NCI-H524 treated with DMSO at 0.1 percent for 48 hours (cell line): ENCODE measurements around the gene BRPF1.

Experiments used
- DNase-seq: peaks from one replicate; lab custom pipeline; 2025; lab: John Stamatoyannopoulos, UW

Gene BRPF1

DNA sequence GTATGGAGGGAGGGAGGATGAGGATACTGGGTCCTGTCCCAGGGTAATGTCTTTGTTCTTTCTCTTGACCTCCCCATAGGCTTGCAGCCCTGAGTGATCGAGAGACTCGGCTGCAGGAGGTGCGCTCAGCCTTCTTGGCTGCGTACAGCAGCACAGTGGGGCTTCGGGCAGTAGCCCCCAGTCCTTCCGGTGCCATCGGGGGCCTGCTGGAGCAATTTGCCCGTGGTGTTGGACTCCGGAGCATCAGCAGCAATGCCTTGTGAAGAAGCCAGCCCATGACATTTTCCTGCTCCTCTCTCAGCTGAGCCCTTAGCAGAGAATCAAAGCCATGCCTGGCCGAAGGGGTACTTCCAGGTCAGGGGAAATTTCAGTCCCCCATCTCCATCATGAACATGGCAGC lies 29.8 kb upstream of the BRPF1 start:
- DNase-seq = no peak

DNA sequence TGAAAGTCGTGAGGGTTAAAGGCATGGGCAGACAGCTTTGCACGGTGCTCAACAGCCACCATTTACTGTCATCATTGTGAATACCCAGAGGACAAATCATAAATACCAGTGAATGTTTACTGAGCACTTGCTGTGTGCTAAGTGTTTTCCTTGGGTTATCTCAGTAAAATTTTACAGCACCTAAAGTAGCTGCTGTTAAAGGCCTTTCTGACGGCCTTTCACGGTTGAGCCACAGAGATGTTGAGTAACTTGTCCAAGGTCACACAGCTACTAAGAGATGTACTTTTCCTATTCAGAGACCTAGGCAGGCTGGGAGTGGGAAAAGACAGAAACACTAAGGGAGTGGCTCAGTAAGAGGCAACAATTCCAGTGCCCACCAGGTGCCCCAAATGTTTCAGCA lies 28.3 kb upstream of the BRPF1 start:
- DNase-seq = no peak

DNA sequence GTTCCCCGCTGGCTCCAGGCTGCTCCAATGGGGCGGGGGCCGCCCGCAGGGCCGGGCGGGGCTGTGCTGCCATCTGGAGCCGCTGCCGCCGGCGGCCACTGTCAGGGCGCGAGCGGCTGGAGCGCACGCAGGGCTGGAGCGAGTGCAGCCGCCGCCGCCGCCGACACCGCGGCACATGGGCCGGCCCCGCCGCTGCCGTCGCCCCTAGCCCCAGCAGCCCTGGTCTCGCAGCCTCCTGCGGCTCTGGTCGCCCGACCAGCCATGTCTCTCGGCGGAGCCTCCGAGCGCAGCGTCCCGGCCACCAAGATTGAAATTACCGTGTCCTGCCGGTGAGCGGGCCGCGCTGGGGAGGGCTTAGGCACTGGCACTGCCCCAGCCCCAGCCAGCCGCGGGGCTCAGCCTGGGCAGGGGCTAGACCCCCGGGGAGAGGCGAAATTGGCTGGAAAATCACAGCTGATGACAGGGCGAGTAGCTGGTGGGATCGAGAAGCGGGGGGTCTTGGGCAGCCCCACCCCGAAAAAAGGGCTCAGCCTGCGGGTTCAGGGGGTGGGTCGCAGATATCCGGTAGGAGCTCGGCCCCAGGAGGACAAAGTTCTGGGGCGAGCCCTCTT lies 27.7 kb upstream of the BRPF1 start, which contains the start of gene CPNE9:
TSS of gene CPNE9 (plus strand) at position 98 of the 611 bp plus-strand sequence. CDS start at position 262, 164 bp downstream.
- DNase-seq = no peak

DNA sequence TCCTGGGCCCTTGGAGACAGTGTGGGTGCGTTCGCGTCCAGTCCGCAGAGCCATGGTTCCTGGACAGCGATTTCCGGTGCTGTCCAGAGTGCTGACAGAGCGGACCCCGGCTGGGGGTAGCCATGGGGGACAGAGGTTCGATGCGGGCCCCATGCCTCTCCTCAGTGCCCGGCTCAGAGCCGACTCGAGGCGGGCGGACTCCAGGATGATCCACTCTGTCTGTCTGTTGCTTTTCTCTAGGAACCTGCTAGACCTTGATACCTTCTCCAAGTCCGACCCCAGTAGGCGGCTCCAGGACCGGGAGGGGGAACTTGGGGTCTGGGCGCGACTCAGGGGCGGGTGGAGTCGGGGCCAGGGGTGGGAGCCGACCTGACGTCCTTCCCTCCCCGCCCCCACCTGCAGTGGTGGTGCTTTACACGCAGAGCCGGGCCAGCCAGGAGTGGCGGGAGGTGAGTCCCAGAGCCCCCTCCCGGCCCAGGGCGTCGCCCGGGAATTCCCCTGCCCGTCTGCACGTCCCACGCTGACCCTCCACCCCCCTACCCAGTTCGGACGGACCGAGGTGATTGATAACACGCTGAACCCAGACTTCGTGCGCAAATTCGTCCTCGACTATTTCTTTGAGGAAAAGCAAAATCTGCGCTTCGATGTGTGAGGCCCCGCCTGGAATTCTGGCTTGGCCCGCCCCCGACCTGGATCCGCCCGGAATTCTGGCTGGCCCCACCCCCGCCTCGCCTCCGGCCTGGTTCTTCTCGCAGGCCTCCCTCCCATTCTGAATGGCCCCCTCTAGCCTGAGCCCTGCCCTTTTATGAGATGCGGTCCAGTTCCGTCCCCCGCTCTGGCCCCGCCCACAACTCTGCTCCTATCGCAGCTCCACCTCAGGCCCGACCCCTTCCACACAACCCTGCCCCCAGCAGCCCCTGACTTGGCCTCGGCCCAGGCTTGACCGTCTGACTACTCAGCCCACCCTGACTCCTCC lies 26.9 kb upstream of the BRPF1 start:
- no peak for DNase-seq

DNA sequence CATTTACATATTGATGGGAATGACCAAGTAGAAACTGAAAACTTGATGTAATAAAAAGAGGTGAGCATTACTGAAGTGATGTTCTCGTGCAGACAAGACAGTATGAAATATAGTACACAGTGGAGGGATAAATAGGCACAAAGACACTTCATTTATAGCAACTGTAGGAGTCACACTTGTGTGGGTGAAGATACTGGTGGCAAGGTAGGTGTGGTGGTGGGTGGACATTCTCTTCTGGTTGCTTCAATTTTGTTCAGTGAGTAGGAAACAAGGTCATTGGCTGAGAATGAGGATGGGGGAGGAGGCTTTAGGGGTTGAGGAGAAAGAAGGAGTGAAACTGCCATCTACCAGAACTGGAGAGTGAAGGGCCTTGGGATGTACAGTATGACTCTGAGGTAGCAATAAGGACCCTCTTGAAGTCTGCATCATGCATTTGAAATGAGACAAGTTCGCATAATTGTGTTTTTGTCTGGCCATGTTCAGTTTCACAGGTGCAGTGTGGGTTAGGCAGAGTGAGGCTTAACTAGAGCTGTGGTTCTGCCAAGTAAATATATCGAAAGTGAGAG lies 21.3 kb upstream of the BRPF1 start:
- no peak for DNase-seq

DNA sequence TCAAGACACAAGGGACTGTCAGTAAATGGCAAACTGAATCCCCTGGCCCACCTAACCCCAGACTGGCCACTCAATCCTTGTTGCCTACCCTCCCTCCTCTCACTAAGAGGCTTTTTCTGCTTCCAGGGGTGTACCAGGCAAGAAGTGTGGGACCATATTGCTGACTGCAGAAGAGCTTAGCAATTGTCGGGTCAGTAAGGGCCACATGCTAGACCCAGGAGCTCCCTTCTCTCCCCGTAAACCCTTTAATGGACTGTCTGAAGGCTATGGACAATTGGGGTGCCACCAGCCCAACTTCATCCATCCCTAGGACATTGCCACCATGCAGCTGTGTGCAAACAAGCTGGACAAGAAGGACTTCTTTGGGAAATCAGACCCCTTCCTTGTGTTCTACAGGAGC lies 19.1 kb upstream of the BRPF1 start:
- DNase-seq = no peak

DNA sequence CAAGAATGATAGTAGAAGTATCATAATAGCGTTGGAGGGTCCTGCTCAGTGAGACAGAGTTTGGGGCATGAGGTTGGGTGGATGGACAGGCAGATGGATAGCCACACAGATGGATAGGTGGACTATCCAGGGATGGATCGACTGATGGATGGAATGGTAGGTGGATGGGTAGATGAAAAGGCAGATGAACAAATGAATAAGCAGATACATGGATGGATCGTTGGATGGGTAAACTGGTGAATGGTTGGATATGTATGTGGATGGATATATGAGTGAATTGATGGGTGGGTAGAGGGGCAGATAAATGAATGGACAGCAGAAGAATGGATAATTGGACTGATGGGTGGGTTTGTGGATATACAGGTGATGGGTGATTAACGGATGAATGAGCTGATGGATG lies 18.4 kb upstream of the BRPF1 start:
- DNase-seq = no peak

DNA sequence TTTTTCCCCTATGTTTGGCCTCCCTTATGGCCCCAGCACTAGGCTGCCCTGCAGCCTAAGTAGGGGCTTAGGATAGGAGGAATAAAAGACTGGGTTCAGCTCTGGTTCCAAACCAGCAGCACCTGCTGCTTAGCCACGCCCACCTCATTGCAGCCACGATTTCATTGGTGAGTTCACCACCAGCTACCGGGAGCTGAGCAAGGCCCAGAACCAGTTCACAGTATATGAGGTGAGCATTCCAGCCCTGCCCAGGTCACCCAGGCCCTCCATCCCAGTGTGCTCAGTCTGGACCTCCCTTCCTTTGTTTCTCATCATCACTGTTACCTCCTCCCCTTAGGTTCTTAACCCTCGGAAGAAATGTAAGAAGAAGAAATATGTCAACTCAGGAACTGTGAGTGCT lies 16.4 kb upstream of the BRPF1 start:
- DNase-seq = no peak

DNA sequence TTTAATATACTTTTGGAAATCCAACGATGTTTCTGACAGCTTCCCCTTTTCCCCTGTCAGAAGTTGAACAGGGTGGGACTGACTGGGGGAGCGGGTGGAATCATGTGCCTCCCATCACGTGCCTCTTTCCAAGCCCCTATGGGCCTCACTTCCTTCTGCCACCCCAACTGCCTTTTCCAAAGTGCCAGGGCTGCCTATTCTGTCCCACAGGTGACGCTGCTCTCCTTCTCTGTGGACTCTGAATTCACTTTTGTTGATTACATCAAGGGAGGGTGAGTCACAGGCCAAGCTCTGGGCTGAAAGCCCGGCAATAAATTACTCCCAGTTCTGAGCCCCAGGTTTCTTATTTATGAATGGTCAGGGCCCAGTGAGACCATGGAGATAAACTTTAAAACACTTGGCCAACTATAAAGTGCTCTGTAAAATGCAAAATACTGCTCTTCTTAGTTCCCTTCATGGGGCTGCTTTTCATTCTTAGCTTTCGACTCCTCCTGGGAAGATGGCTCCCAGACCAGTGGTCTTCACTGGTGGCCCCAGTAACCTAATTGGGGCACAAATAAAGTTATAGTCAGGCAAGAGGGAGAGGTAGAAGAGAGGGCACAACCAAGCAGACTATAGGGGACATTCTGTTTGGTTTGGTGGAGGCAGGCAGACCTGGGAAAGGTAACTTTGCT lies 15.6 kb upstream of the BRPF1 start:
- no peak for DNase-seq

DNA sequence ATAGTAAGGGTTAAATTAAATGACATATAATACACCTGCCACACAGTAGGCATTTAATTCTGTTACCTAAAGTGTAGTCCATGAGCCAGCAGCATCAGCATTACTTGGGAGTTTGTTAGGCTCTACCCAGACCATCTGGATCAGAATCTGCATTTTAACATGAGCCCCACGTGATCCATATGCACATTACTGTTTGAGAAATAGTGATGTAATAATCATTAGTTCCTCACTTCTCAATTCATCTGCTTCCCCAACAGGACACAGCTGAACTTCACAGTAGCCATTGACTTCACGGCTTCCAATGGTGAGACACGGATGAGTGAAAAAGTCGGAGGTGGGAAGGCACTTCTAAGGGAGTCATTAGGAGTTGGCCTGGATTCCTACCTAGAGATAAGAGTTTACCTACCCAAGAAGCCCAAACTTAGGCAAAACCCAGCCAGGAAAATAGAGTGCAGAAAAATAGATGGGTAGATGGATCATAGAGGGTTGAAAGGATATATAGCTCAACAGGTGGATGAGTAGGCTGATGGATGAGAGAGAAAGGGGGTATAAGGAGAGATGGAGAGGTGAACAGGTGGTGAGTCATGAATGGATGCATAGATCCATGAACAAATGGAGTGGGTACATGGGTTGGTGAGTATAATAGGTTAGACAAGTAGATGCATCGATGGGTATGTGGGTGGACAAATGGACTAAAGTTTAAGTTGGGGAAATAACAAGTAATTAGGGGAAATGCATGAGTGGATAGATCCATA lies 14.6 kb upstream of the BRPF1 start:
- DNase-seq = no peak

DNA sequence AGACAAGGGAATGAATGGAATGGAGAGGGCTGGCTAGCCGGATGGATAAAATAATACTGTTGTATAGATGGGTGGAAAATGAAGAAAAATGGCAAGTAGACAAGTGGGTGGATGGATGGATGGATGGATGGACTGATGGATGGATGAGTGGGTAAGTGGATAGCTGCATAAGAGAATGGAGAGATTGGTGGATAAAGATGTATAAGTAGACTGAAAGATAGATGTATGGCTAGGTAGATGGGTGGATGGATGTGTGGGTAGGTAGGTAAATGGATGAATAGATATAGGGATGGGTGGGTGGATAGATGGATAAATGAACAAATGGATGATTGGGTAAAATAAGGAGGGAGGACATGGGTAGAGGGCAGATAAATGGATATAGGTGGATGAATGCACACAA lies 14.0 kb upstream of the BRPF1 start:
- DNase-seq = no peak

DNA sequence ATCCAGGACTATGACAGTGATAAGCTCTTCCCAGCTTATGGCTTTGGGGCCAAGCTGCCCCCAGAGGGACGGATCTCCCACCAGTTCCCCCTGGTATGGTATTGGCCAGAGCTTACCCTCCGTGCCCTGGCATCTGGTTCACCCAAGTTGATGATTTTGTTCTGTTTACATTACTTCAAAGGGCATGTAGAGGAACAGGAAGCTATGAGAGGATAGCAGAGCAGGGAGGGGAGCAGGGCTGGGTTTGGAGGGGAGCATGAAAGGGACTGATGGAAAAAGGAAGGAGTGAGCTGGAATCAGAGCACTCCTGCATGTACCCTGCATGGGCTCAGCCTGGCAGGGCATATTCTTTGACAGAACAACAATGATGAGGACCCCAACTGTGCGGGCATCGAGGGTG lies 13.4 kb upstream of the BRPF1 start:
- no peak for DNase-seq

DNA sequence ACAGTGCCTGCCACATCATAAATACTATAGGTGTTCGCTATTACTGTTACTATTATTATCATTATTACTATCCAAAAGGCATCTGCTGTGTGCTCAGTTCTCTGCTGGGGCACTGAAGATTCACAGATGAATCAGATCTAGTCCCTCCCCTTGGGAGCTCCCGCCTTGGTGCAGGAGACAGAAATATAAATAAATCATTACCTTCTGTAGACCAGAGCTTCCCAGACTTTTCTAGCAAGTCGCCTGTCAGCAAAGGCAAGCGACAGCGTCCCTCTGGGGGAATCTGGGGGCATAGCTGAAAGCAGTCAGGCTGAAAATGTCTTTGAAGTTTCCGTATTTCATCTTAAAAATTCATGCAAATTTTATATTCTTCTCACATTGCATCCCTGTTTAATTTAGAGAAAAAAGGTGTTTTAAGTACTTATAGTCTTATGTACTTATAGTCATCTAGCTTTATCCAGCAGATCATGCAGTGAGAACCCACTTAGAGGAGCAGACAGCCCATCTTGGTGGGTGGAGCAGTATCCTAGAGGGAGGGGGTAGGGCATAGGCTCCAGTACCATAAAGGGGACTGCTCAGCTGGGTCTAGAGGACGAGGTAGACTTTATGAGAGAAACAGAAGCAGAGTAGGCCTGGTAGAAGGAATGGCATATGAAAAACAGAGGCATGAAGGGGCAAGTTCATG lies 10.4 kb upstream of the BRPF1 start:
- no peak for DNase-seq

DNA sequence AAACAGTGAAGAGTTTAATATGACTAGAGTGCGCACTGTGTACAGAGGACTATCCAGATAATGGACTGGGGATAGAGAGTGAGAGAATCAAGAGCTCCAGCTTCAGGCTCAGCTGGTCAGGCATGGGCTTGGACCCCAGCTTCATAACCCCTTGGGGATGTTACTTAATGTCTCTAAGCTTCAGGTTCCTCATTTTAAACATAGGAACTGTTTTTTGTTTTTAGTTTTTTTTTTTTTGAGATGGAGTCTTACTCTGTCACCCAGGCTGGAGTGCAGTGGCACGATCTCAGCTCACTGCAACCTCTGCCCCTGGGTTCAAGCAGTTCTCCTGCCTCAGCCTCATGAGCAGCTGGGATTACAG lies 9.9 kb upstream of the BRPF1 start:
- no peak for DNase-seq

DNA sequence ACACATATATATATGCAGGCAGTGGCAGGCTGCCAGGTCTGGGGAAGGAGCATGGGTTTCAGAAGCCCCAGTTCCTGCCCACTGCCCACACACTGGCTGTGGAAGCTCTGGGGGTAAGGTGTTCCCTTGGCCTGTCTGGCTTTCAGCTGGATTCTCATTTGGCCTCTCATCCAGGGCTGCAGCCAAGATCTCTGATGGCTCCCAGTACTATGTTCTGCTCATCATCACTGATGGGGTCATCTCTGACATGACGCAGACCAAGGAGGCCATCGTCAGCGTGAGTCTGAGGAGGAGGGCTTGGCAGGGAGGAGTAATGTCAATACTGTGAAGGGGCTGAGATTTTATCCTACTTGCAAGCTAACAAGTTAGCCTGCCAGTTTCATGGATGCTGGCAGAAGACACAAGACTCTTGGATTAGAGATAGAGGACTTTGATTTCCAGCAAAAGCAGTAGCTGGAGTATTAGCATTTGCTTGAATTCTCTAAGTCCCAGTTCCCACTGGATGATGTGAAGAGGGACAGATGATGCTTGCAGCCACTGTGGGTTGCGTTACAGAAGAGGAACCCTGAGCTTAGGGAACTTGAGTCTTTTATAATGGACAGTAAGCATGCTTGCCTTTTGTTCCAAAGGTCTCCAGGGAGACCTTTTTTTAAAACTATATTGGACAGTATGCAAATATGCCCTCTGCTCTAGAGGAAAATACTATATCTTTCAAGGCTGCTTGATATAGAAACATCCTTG lies 5.6 kb upstream of the BRPF1 start:
- DNase-seq = no peak

DNA sequence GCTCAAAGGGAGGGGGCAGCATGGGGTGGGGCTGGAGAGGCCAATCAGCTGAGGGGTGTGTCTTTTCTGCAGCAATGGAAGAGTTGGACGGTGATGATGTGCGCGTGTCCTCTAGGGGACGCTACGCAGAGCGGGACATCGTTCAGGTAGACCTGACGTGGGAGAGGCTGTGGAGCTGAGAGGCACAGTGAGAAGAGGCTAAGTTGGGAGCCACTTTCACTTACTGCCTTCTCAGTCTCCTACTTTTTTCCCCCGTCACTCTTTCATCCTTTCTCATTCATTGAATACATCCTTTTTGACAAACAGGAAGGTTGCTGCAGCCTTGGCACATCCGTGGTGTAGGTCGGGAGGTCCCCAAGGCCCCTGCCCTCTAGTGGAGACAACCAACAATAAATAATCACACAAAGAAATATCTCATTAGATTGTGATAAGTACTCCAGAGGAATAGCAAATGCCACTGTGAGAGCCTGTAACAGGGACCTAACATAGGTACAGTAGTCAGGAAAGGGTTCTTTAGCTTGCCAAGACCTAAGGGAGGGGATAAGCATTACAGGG lies 4.4 kb upstream of the BRPF1 start:
- DNase-seq = no peak

DNA sequence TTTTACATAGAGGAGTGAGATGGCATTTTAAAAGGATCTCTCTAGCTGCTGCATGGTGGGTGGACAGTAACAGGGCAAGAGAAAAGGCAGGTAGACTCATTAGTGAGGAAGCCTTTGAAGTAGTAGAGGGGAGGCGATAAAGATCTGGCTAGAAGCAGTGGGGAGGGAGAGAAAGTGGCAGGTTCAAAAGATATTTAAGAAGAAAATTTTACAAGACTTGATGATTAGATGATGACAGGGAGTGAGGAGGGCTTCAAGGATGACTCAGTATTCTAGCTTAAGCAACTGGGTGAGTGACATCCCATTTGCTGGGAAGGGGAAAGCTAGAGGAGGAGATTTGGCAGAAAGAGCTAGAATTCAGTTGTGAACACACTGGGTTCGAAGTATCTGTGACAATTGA lies 3.8 kb upstream of the BRPF1 start:
- DNase-seq = no peak

DNA sequence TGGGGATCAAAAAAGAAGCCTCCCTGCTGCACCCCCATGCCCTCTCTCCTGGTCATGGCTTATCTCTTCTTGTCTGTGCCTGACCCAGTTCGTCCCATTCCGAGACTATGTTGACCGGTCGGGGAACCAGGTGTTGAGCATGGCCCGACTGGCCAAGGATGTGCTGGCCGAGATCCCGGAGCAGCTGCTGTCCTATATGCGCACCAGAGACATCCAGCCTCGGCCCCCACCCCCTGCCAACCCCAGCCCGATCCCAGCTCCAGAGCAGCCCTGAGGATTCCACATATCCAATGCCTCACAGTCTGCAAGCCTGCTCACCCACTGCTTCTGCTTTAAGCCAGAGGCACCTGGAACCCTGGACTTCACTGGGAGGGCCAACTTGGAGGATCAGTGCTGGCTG lies 2.1 kb upstream of the BRPF1 start:
- no peak for DNase-seq

DNA sequence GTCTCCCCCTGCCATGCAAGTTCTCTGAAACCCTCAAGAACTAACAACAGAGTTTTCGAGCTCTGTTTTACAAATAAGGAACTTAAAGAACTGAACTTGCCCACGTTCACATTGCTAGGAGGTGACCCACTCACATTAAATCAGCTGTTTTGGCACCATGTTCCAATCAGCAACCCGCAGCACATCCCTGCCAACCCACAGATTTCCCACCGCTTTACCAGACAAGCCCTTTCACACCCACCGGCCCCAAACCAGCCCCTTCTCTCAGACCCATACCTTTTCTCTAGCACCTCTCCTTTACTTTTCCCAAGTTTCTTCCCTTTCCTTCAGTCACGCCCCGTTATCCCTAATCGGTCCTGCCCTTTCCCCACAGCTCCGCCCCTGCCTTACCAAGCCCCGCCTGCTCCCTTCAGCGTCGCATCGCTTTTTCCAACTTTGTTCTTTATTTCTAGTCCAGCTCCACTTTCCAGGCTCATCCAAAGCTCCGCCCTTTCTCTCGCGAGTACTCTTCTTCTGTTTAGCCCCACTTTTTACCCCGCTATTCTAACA lies 804 bp upstream of the BRPF1 start:
- no peak for DNase-seq
